Umbilical cord (tissue), 2 donors: ENCODE data around the gene PIGS. TPM values are rescaled to one million over a fixed set of nuclear protein-coding genes. Genes with fewer than 3 reads are reported as not detected.
A peak's percentile ranks its signal among the peaks of the same experiment; 100 is the strongest.

ENCODE experiments used
- DNase-seq: peaks from one replicate; pipeline ENCODE4 v3.0.0-alpha.2; 2015; ENCODE audit warnings: low spot score
- total RNA-seq: library from RNA; depleted of rRNA; stranded (reverse); fragments of >200 nt; gene quantifications from one replicate; pipeline ENCODE4 v1.2.3, GENCODE V29; 2014; ENCODE audit warnings: low replicate concordance; ENCODE audit not compliant: insufficient read depth

The PIGS gene
- total RNA-seq, 1 donor from 2014 or later, result 14.2 TPM

GRCh38 chr17:28550858-28551257 lies 20.5 kb downstream of the PIGS start:
- no peak for DNase-seq

GRCh38 chr17:28549236-28550132 lies 21.8 kb downstream of the PIGS start:
- no peak for DNase-seq

GRCh38 chr17:28548417-28549130 lies 22.8 kb downstream of the PIGS start:
- DNase-seq, result no peak

GRCh38 chr17:28547623-28548416 lies 23.5 kb downstream of the PIGS start:
- peak; percentile 54 for DNase-seq

- no peak for DNase-seq
Observed at GRCh38 chr17:28547096-28547622, 24.2 kb downstream of the PIGS start.

GRCh38 chr17:28545787-28546415 lies 25.4 kb downstream of the PIGS start:
- DNase-seq, result peak; percentile 22

GRCh38 chr17:28545141-28545503 lies 26.2 kb downstream of the PIGS start:
- no peak for DNase-seq

- DNase-seq, result no peak
Observed at GRCh38 chr17:28544402-28545140, 26.8 kb downstream of the PIGS start.

- no peak for DNase-seq
Observed at GRCh38 chr17:28541439-28541838, 29.9 kb downstream of the PIGS start.

GRCh38 chr17:28540231-28540630 lies 31.1 kb downstream of the PIGS start:
- no peak for DNase-seq

- no peak for DNase-seq
Observed at GRCh38 chr17:28538296-28538895, 32.9 kb downstream of the PIGS start.

GRCh38 chr17:28537219-28537610 lies 34.1 kb downstream of the PIGS start:
- no peak for DNase-seq

- no peak for DNase-seq
Observed at GRCh38 chr17:28536532-28537218, 34.6 kb downstream of the PIGS start.

- DNase-seq, result no peak
Observed at GRCh38 chr17:28534740-28535375, 36.5 kb downstream of the PIGS start.

- DNase-seq, result no peak
Observed at GRCh38 chr17:28533091-28533807, 38.1 kb downstream of the PIGS start.

GRCh38 chr17:28532050-28532960 lies 39.0 kb downstream of the PIGS start:
- no peak for DNase-seq

- DNase-seq, result no peak
Observed at GRCh38 chr17:28530926-28531325, 40.4 kb downstream of the PIGS start.
